ENCODE results near the gene CRY2.
"Not testable (repeated sequence)": the region's sequence is repeated elsewhere in the genome, so short reads cannot be mapped to it uniquely, and the experiment has no call there.

Gene CRY2

GRCh38 chr11:45880772-45881570, 33.7 kb downstream of the CRY2 start:
- no peak for FAIRE-seq

GRCh38 chr11:45881708-45882368, 34.6 kb downstream of the CRY2 start:
- FAIRE-seq, result no peak

GRCh38 chr11:45884596-45885185, 37.4 kb downstream of the CRY2 start:
- FAIRE-seq, result no peak

- no peak for FAIRE-seq
Measured at GRCh38 chr11:45885274-45885920, 38.1 kb downstream of the CRY2 start, which contains the start of gene MAPK8IP1. Gene MAPK8IP1 (plus strand): TSS chr11:45885651. CDS start chr11:45885821, 170 bp downstream.

GRCh38 chr11:45885921-45886721, 38.8 kb downstream of the CRY2 start:
- no peak for FAIRE-seq

- no peak for FAIRE-seq
Measured at GRCh38 chr11:45886816-45887520, 39.7 kb downstream of the CRY2 start.

- FAIRE-seq, result no peak
Measured at GRCh38 chr11:45887587-45887986, 40.3 kb downstream of the CRY2 start.

- FAIRE-seq, result no peak
Measured at GRCh38 chr11:45889555-45889954, 42.3 kb downstream of the CRY2 start.

- FAIRE-seq, result no peak
Measured at GRCh38 chr11:45889966-45890365, 42.7 kb downstream of the CRY2 start.

GRCh38 chr11:45890886-45891550, 43.7 kb downstream of the CRY2 start:
- no peak for FAIRE-seq

- FAIRE-seq, result no peak
Measured at GRCh38 chr11:45892856-45893255, 45.6 kb downstream of the CRY2 start.

GRCh38 chr11:45894555-45895247, 47.4 kb downstream of the CRY2 start:
- FAIRE-seq, result no peak

GRCh38 chr11:45895553-45896259, 48.4 kb downstream of the CRY2 start:
- FAIRE-seq, result no peak

- no peak for FAIRE-seq
Measured at GRCh38 chr11:45896422-45896984, 49.2 kb downstream of the CRY2 start.

- FAIRE-seq, result no peak
Measured at GRCh38 chr11:45897556-45897955, 50.3 kb downstream of the CRY2 start.

GRCh38 chr11:45899086-45899447, 51.8 kb downstream of the CRY2 start:
- FAIRE-seq, result no peak

- FAIRE-seq, result no peak
Measured at GRCh38 chr11:45899448-45900174, 52.3 kb downstream of the CRY2 start.

GRCh38 chr11:45900175-45900800, 53.0 kb downstream of the CRY2 start:
- not testable (repeated sequence) for FAIRE-seq
